HepG2 (cell line): ENCODE data around the gene TULP3. TPM values are rescaled to one million over a fixed set of nuclear protein-coding genes. Genes with fewer than 3 reads are reported as not detected.

ENCODE experiments used
- ATAD3A ChIP-seq: sonication (generic); formaldehyde crosslinking; IDR thresholded peaks from 2 replicates; pipeline ENCODE4 v1.4.0; 2020; ENCODE audit warnings: missing genetic modification reagents
- ATF4 ChIP-seq, 2 experiments: fragments of 450-650 bp in 1 of 2; sonication (generic) in 1 of 2; formaldehyde crosslinking; IDR thresholded peaks; 2 replicates each; pipeline versions ENCODE4 v1.5.0 to v1.8.0; 2020 to 2022; ENCODE audit warnings: mild to moderate bottlenecking in 1 of 2, missing genetic modification reagents in 1 of 2
- BHLHE40 ChIP-seq: IDR thresholded peaks from 2 replicates; pipeline ENCODE4 v1.6.1; 2011; ENCODE audit warnings: low read length, improper control_type of control experiment
- BORCS8-MEF2B ChIP-seq: sonication (generic); formaldehyde crosslinking; IDR thresholded peaks from 2 replicates; pipeline ENCODE4 v1.8.0; 2022; ENCODE audit warnings: mild to moderate bottlenecking, missing genetic modification reagents
- ETV5 ChIP-seq: IDR thresholded peaks from 2 replicates; pipeline ENCODE4 v1.6.1; 2018; ENCODE audit warnings: missing biosample characterization, missing genetic modification reagents, inconsistent platforms, borderline replicate concordance
- FLYWCH1 ChIP-seq: sonication (generic); formaldehyde crosslinking; IDR thresholded peaks from 2 replicates; pipeline ENCODE4 v1.8.1; 2023; ENCODE audit warnings: mild to moderate bottlenecking, missing genetic modification reagents
- FOXP1 ChIP-seq, 2 experiments: fragments of 450-650 bp in 1 of 2; IDR thresholded peaks; 2 replicates each; pipeline ENCODE4 v1.6.1; 2017 to 2018; ENCODE audit warnings: antibody characterized with exemption in 1 of 2
- GATA4 ChIP-seq: sonication (generic); IDR thresholded peaks from 2 replicates; pipeline ENCODE4 v1.6.1; 2016; ENCODE audit warnings: antibody characterized with exemption, low read depth, borderline replicate concordance
- GATAD2A ChIP-seq: IDR thresholded peaks from 2 replicates; pipeline ENCODE4 v1.6.1; 2016
- KDM5B ChIP-seq: sonication (generic); formaldehyde crosslinking; IDR thresholded peaks from 2 replicates; pipeline ENCODE4 v1.4.0; 2020; ENCODE audit warnings: missing genetic modification reagents, mild to moderate bottlenecking, borderline replicate concordance
- MED1 ChIP-seq: sonication (generic); formaldehyde crosslinking; IDR thresholded peaks from 2 replicates; pipeline ENCODE4 v1.4.0; 2020; ENCODE audit warnings: missing genetic modification reagents
- RAD21 ChIP-seq: fragments of 450-650 bp; formaldehyde crosslinking; IDR thresholded peaks from 2 replicates; pipeline ENCODE4 v1.5.0; 2020; ENCODE audit warnings: mild to moderate bottlenecking
- SP4 ChIP-seq: sonication (generic); formaldehyde crosslinking; IDR thresholded peaks from 2 replicates; pipeline ENCODE4 v1.8.1; 2023; ENCODE audit warnings: mild to moderate bottlenecking, missing genetic modification reagents
- ZBTB21 ChIP-seq: sonication (generic); formaldehyde crosslinking; IDR thresholded peaks from 2 replicates; pipeline ENCODE4 v1.4.0; 2020; ENCODE audit warnings: missing genetic modification reagents
- ZHX1 ChIP-seq: sonication (generic); formaldehyde crosslinking; IDR thresholded peaks from 2 replicates; pipeline ENCODE4 v1.8.1; 2022; ENCODE audit warnings: low read depth, mild to moderate bottlenecking, missing genetic modification reagents
- ZMAT3 ChIP-seq: sonication (generic); formaldehyde crosslinking; conservative IDR thresholded peaks from 2 replicates; pipeline ENCODE4 v1.7.0; 2021; ENCODE audit warnings: missing genetic modification reagents
- ZNF224 ChIP-seq: sonication (generic); formaldehyde crosslinking; IDR thresholded peaks from 2 replicates; pipeline ENCODE4 v1.5.0; 2020; ENCODE audit warnings: mild to moderate bottlenecking, missing genetic modification reagents
- ZNF30 ChIP-seq: sonication (generic); formaldehyde crosslinking; IDR thresholded peaks from 2 replicates; pipeline ENCODE4 v1.5.0; 2020; ENCODE audit warnings: mild to moderate bottlenecking, missing genetic modification reagents
- ZNF331 ChIP-seq: sonication (generic); formaldehyde crosslinking; IDR thresholded peaks from 2 replicates; pipeline ENCODE4 v1.4.0; 2020; ENCODE audit warnings: missing genetic modification reagents
- ZNF589 ChIP-seq: sonication (generic); formaldehyde crosslinking; conservative IDR thresholded peaks from 2 replicates; pipeline ENCODE4 v1.8.0; 2022; ENCODE audit warnings: mild to moderate bottlenecking, moderate library complexity, missing genetic modification reagents
- ZNF709 ChIP-seq: sonication (generic); formaldehyde crosslinking; IDR thresholded peaks from 2 replicates; pipeline ENCODE4 v1.5.0; 2020; ENCODE audit warnings: mild to moderate bottlenecking, missing genetic modification reagents
- ZNF816 ChIP-seq: sonication (generic); formaldehyde crosslinking; IDR thresholded peaks from 2 replicates; pipeline ENCODE4 v1.8.0; 2022; ENCODE audit warnings: missing genetic modification reagents, mild to moderate bottlenecking, borderline replicate concordance
- polyA plus RNA-seq, 8 experiments: library from polyadenylated mRNA; depleted of rRNA in 3 of 8; stranded (reverse) in 7 of 8; unstranded in 1 of 8; fragments of >200 nt; fragmentation: Illumina TruSeq in 4 of 8; extraction: Trizol in 4 of 8; gene quantifications; 2 replicates each; pipeline versions ENCODE4 v1.2.1 to v1.2.3, GENCODE V29; 2011 to 2016; ENCODE audit warnings: low read depth in 4 of 8, missing spikeins in 1 of 8, mixed read lengths in 1 of 8; ENCODE audit not compliant: insufficient read depth in 1 of 8
- total RNA-seq, 5 experiments: library from RNA; depleted of rRNA; stranded (reverse); fragments of >200 nt; fragmentation: Illumina TruSeq; extraction: Trizol; gene quantifications; 2 replicates each; pipeline ENCODE4 v1.2.3, GENCODE V29; 2016; ENCODE audit warnings: low read depth in 1 of 5
- TF ChIP-seq, protein P1 (sequence below): sonication (generic); formaldehyde crosslinking; IDR thresholded peaks from 2 replicates; pipeline ENCODE4 v1.4.0; 2020; ENCODE audit warnings: missing genetic modification reagents, borderline replicate concordance
- TF ChIP-seq, protein P2 (sequence below): sonication (generic); formaldehyde crosslinking; IDR thresholded peaks from 2 replicates; pipeline ENCODE4 v1.5.1; 2020; ENCODE audit warnings: missing genetic modification reagents, mild to moderate bottlenecking, borderline replicate concordance

TULP3 gene
- total and polyA plus RNA-seq, 2 of the 13 experiments (the other 11 are each of a cell fraction or from before 2014, with no cell fraction given), result 11.2 to 13.2 TPM

DNA sequence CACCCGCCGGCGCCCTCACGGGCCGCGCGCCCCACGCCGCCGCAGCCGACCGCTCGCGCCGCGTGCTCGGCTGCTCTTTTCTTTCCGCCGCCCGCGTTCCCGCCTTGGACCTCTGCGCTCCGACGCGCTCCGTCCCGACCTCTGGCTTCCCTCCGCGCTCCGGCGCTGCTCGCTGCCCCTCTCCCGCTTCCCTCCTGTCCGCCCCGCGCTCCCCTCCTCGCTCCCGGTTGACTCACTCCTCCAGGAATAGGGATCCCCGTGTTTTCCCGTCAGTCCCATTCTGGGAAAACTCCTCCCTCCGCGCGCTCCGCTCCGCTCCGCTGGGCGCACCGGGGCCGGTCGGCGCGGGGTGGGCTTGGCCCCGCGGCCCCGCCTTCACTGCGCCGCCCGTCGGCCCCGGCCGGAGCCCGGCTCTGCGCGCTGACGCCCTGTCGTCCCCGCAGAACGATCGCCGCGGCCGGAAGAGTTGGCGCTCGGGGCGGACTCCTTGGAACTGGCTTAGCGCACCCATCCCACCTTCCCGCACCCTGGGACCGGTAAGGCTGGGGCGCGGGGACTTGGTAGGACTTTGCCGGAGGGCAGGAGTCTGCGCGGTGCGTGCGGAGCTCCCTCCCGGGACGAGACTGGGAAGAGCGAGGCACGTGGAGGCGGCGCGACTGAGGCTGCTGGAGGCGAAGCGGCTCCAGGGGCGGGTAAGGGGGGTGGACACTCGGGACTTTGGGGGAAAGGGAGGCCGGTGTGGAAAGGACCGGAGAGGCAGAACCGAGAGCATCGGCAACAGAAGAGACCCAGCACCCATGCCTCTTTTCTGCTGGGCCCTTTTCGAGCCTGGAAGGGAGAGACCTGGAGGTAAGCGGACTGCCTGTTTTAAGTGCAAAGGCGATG lies 69.1 kb downstream of the TULP3 start (continued):
- TF ChIP-seq, protein P1, sequence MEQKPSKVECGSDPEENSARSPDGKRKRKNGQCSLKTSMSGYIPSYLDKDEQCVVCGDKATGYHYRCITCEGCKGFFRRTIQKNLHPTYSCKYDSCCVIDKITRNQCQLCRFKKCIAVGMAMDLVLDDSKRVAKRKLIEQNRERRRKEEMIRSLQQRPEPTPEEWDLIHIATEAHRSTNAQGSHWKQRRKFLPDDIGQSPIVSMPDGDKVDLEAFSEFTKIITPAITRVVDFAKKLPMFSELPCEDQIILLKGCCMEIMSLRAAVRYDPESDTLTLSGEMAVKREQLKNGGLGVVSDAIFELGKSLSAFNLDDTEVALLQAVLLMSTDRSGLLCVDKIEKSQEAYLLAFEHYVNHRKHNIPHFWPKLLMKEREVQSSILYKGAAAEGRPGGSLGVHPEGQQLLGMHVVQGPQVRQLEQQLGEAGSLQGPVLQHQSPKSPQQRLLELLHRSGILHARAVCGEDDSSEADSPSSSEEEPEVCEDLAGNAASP (CRISPR knock-in tag), result no peak; the same call in none of the 2 replicates
- 0 out of 2 replicates have a peak, but pooled peaks have one; percentile 68 for TF ChIP-seq ZMAT3 (CRISPR knock-in tag)
- TF ChIP-seq ZNF30 (CRISPR knock-in tag), result peak; percentile 68; the same call in 1 of the 2 replicates
- TF ChIP-seq ZBTB21 (CRISPR knock-in tag), result no peak
- TF ChIP-seq, protein P2, sequence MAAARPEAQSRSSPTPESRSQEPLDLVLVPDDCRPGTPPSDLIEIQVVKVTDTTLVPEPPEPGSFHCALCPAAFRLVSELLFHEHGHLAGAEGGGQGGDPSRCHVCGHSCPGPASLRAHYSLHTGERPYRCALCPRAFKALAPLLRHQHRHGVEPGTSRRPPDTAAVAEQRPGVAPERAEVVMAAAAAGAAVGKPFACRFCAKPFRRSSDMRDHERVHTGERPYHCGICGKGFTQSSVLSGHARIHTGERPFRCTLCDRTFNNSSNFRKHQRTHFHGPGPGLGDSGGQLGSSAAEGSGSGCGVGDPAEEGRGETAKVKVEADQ, result no peak
- TF ChIP-seq ZNF816 (CRISPR knock-in tag), result no peak
- TF ChIP-seq RAD21 (CRISPR knock-in tag), result no peak
- no peak for TF ChIP-seq FLYWCH1
- TF ChIP-seq ETV5 (CRISPR knock-in tag), result no peak
- TF ChIP-seq ATF4 (CRISPR knock-in tag; IDR thresholded peaks at IDR 0.05), result 0 out of 4 replicates have a peak, but pooled peaks of 1 of the 2 experiments have one; percentile 30
- TF ChIP-seq BHLHE40, result peak; percentile 62; the same call in 1 of the 2 replicates
- no peak for TF ChIP-seq ZNF331 (CRISPR knock-in tag)
- TF ChIP-seq SP4 (CRISPR knock-in tag), result no peak
- no peak for TF ChIP-seq GATA4
- TF ChIP-seq KDM5B (CRISPR knock-in tag), result peak; percentile 83; the same call in 1 of the 2 replicates
- no peak for TF ChIP-seq ZHX1 (CRISPR knock-in tag)
- peak; percentile 39 for TF ChIP-seq ZNF589 (CRISPR knock-in tag)
- TF ChIP-seq MED1 (CRISPR knock-in tag), result no peak; the same call in none of the 2 replicates
- TF ChIP-seq FOXP1 (IDR thresholded peaks at IDR 0.05), result no peak
- 0 out of 2 replicates have a peak, but pooled peaks have one; percentile 3 for TF ChIP-seq FOXP1 (CRISPR knock-in tag; IDR thresholded peaks at IDR 0.05)
- peak; percentile 45; the same call in 1 of the 2 replicates for TF ChIP-seq ZNF709 (CRISPR knock-in tag)
- no peak for TF ChIP-seq GATAD2A (CRISPR knock-in tag)
- TF ChIP-seq BORCS8-MEF2B (CRISPR knock-in tag), result peak; percentile 79; the same call in 1 of the 2 replicates
- TF ChIP-seq ZNF224 (CRISPR knock-in tag), result peak; percentile 56; the same call in 1 of the 2 replicates
- no peak for TF ChIP-seq ATAD3A (CRISPR knock-in tag)
